ENCODE measurements around the gene MAOB.
"Not testable (repeated sequence)": the region's sequence is repeated elsewhere in the genome, so short reads cannot be mapped to it uniquely, and the experiment has no call there.

MAOB gene

GRCh38 chrX:43882294-43882681, at the start of gene MAOB:
MAOB (minus strand) TSS chrX:43882450; CDS start chrX:43882299, 151 bp downstream.
- DNase-seq (ENCODE audit: low read depth) = no peak

- not testable (repeated sequence) for DNase-seq (ENCODE audit: low read depth)
Observed at GRCh38 chrX:43922032-43922431, 39.8 kb upstream of the MAOB start.

DNA sequence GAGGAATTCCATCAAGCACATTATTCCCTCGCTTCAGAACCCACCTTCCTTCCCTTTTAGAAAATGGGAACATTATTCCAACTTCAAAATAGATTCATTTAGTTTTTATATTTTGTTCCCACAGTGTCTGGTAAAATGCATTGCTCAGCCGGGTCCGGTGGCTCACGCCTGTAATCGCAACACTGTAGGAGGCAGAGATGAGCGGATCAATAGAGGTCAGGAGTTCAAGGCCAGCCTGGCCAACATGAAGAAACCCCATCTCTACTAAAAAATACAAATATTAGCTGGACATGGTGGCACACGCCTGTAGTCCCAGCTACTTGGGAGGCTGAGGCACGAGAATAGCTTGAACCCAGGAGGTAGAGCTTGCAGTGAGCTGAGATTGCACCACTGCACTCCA, 28.5 kb upstream of the MAOB start:
- not testable (repeated sequence) for DNase-seq (ENCODE audit: low read depth)

DNA sequence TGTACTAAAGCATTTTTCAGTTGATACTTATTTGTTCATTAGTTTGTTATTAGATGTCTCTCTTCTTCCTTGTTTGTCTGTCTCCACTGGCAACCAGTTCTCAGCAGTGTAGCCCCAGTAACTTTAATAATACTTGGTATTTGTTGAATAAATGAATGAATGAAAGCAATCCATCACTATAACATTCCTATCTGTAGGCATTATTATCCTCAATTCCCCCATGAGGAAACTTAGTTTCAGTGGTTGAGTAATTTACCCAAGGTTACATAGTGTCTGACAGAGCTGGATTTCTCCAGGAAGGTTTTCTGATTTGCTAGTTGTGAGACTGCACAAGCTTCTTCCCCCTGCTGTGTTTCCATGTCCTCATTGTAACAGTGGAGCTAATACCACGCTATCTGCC, 27.8 kb upstream of the MAOB start:
- no peak for DNase-seq (ENCODE audit: low read depth)

DNA sequence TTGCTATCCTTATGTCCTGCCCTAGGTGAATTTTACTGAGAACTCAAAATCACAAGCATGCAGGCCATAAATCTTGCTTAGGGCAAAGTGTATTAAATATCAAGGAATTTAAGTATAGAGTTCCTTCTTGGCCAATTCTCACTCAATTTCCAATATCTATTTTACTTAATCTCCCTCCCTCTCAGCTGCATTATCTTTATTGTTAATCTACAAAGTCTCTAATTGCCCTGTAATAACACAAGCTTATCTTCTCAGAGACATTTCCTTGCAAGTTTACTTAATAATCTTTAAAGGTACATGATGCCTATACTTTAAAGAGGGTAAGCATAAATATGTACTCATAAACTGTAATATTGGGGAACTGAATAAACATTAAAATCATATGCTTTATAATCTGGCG, 26.9 kb upstream of the MAOB start:
- DNase-seq (ENCODE audit: low read depth) = no peak

- DNase-seq (ENCODE audit: low read depth) = no peak
Observed at GRCh38 chrX:43899878-43900815, 17.9 kb upstream of the MAOB start.

DNA sequence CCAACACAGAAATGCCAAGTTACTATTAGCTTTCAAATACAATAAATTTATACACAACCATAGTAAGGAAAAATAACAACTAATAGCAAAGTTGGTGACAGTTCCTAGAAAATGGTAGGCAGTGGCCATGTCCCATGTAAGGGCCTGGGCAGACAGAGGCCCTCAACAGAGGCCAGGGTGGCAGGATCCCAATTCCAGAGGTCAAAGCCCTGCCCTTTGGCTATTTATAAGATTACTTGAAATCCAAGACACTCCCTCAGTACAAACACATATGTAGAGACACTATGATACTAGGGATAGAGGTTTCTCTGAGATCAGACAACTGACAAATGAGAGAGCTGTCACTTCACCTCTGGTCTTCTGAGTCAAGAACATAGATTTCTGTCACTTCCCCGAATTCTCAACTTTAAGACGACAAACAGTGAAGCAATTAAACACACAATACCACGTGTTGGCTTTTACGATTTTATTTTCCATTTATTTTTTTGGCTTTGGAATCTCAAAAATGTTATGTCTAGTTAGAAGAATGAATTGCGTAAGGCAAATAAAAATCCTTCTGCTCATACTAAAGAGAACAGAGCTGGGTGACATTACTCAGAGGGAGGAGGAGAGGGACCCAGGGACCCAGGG, 16.3 kb upstream of the MAOB start:
- DNase-seq (ENCODE audit: low read depth) = no peak

- no peak for DNase-seq (ENCODE audit: low read depth)
Observed at GRCh38 chrX:43897290-43897689, 15.0 kb upstream of the MAOB start.

- DNase-seq (ENCODE audit: low read depth) = no peak
Observed at GRCh38 chrX:43892336-43892870, 10.2 kb upstream of the MAOB start.

GRCh38 chrX:43885617-43886016, 3.4 kb upstream of the MAOB start:
- no peak for DNase-seq (ENCODE audit: low read depth)

- DNase-seq (ENCODE audit: low read depth) = no peak
Observed at GRCh38 chrX:43881410-43882293, 598 bp downstream of the MAOB start.

DNA sequence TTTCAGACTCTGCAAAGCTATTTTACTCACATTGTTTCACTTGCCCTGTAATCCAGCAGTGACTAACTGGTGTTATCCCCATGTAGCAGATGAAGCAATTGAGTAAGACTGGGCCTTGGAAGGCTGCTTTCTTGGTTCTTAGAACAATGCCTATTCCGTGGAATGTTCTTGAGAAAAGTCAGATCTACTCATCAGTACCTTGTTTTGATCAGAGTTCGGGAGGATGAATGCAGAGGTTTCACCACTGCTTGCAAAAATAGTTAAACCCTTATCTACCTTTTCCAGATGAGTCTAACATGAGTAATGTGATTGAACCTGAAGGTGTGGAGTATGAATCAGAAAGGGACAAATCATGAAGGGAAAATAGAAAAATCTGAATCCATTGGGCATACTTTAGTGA, 1.8 kb downstream of the MAOB start:
- no peak for DNase-seq (ENCODE audit: low read depth)

- no peak for DNase-seq (ENCODE audit: low read depth)
Observed at GRCh38 chrX:43878906-43879526, 3.2 kb downstream of the MAOB start.

GRCh38 chrX:43876680-43877079, 5.6 kb downstream of the MAOB start:
- no peak for DNase-seq (ENCODE audit: low read depth)

GRCh38 chrX:43870758-43871419, 11.4 kb downstream of the MAOB start:
- DNase-seq (ENCODE audit: low read depth) = no peak

GRCh38 chrX:43870011-43870410, 12.2 kb downstream of the MAOB start:
- DNase-seq (ENCODE audit: low read depth) = no peak

DNA sequence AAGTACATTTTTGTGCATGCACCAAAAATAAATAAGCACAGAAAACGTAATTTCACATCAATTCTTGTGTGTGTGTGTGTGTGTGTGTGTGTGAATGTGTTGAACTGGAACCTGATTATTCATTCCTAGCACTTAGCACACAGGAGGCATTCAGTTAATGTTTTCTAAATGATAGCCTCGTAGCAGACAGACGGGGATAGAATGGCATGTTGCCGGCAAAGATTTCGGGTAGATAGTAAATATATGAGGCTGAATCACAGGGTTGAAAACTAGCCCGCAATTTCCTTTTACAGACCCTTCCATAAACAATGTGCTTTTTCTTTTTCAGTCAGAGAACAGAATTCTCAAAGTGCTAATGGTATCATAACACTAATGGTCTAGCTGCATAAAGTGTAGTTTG, 13.5 kb downstream of the MAOB start:
- no peak for DNase-seq (ENCODE audit: low read depth)

GRCh38 chrX:43866423-43866822, 15.8 kb downstream of the MAOB start:
- no peak for DNase-seq (ENCODE audit: low read depth)

GRCh38 chrX:43865791-43866190, 16.5 kb downstream of the MAOB start:
- DNase-seq (ENCODE audit: low read depth) = no peak

GRCh38 chrX:43862434-43862833, 19.8 kb downstream of the MAOB start:
- DNase-seq (ENCODE audit: low read depth) = no peak

DNA sequence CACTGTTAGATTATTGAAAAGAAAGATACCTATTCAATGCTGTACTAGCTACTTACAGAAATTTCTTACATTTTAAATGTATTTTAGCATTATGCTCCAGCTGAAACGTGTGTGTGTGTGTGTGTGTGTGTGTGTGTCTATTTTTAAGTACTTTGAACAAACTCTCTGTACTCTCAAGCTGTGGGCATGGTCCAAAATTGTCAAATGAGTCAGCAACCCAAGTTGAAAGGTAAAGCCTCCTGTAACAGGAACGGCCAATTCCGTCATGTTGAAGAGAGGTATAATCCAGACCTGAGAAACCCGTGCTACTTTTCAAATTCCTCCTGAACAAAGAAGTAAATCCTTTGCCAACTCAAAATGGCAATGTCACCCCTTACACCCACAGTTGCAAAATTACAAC, 20.5 kb downstream of the MAOB start:
- DNase-seq (ENCODE audit: low read depth) = no peak
